Neural cell (in vitro differentiated cells): Measurements from ENCODE around the gene CREB3L2. TPM values are rescaled to one million over a fixed set of nuclear protein-coding genes. Genes with fewer than 3 reads are reported as not detected.

Source experiments
- H2AFZ ChIP-seq: fragments of 200-600, 300-800 bp; sonication (generic), shearing (Covaris generic); 2 replicates; pipeline ENCODE4 v1.6.0; 2014; ENCODE audit warnings: low read depth, mild to moderate bottlenecking, antibody characterized with exemption, low read length, moderate library complexity
- H3F3A ChIP-seq: fragments of 200-600 bp; shearing (Covaris generic); 2 replicates; pipeline ENCODE4 v1.6.1; 2016; ENCODE audit warnings: mild to moderate bottlenecking, moderate library complexity, mixed read lengths, antibody characterized with exemption, low read length; ENCODE audit not compliant: insufficient read depth, poor library complexity, severe bottlenecking
- H3K27ac ChIP-seq: fragments of 200-600, 300-800 bp; sonication (generic), shearing (Covaris generic); 2 replicates; pipeline ENCODE4 v1.5.1; 2014; ENCODE audit warnings: mild to moderate bottlenecking, low read length, moderate library complexity
- H3K27me3 ChIP-seq: fragments of 300-800, 200-600 bp; sonication (generic), shearing (Covaris generic); 2 replicates; pipeline ENCODE4 v1.6.0; 2014; ENCODE audit warnings: mild to moderate bottlenecking, low read depth, low read length, moderate library complexity; ENCODE audit not compliant: insufficient read depth
- H3K36me3 ChIP-seq: fragments of 300-800, 200-600 bp; sonication (generic), shearing (Covaris generic); 2 replicates; pipeline ENCODE4 v1.5.1; 2014; ENCODE audit warnings: mild to moderate bottlenecking, antibody characterized with exemption, low read length, moderate library complexity; ENCODE audit not compliant: insufficient read depth
- H3K4me2 ChIP-seq: fragments of 300-800, 200-600 bp; sonication (generic), shearing (Covaris generic); 2 replicates; pipeline ENCODE4 v1.6.0; 2014; ENCODE audit warnings: mild to moderate bottlenecking, low read length
- H3K4me3 ChIP-seq: fragments of 300-800, 200-600 bp; sonication (generic), shearing (Covaris generic); 2 replicates; pipeline ENCODE4 v1.5.1; 2014; ENCODE audit warnings: mild to moderate bottlenecking, low read length, moderate library complexity
- H3K79me2 ChIP-seq: fragments of 200-600 bp; shearing (Covaris generic); replicated peaks from 2 replicates; pipeline ENCODE4 v1.6.0; 2014; ENCODE audit warnings: mild to moderate bottlenecking, low read length, moderate library complexity; ENCODE audit not compliant: insufficient read depth
- H3K9ac ChIP-seq: fragments of 300-800, 200-600 bp; sonication (generic), shearing (Covaris generic); 2 replicates; pipeline ENCODE4 v1.6.1; 2016; ENCODE audit warnings: mild to moderate bottlenecking, low read length, mixed read lengths
- H3K9me2 ChIP-seq: fragments of 200-600 bp; shearing (Covaris generic); 2 replicates; pipeline ENCODE4 v1.6.1; 2016; ENCODE audit warnings: mild to moderate bottlenecking, low read length, mixed read lengths; ENCODE audit not compliant: insufficient read depth
- H3K9me3 ChIP-seq: fragments of 200-600, 300-800 bp; sonication (generic), shearing (Covaris generic); 2 replicates; pipeline ENCODE4 v1.6.1; 2016; ENCODE audit warnings: mild to moderate bottlenecking, mixed run types, low read length, moderate library complexity, mixed read lengths
- H4K20me1 ChIP-seq: fragments of 200-600 bp; shearing (Covaris generic); 2 replicates; pipeline ENCODE4 v1.6.1; 2016; ENCODE audit warnings: mild to moderate bottlenecking, mixed run types; ENCODE audit not compliant: insufficient read depth
- EP300 ChIP-seq: fragments of 450-650 bp; conservative IDR thresholded peaks from 2 replicates; pipeline ENCODE4 v1.6.1; 2014; ENCODE audit warnings: antibody characterized with exemption, mild to moderate bottlenecking, moderate library complexity; ENCODE audit not compliant: poor library complexity, severe bottlenecking
- EZH2 ChIP-seq: fragments of 200-600, 300-800 bp; shearing (Covaris generic), sonication (generic); IDR thresholded peaks from 2 replicates; pipeline ENCODE4 v1.6.1; 2014; ENCODE audit warnings: antibody characterized with exemption, low read length, borderline replicate concordance, mild to moderate bottlenecking; ENCODE audit not compliant: insufficient read depth, poor library complexity, severe bottlenecking
- MXI1 ChIP-seq: fragments of 450-650 bp; conservative IDR thresholded peaks from 2 replicates; pipeline ENCODE4 v1.6.1; 2014; ENCODE audit warnings: antibody characterized with exemption, mild to moderate bottlenecking; ENCODE audit not compliant: poor library complexity, severe bottlenecking
- POLR2AphosphoS5 ChIP-seq: IDR thresholded peaks from 2 replicates; pipeline ENCODE4 v1.6.1; 2012
- RAD21 ChIP-seq: fragments of 450-650 bp; conservative IDR thresholded peaks from 2 replicates; pipeline ENCODE4 v1.6.1; 2014; ENCODE audit warnings: antibody characterized with exemption, mild to moderate bottlenecking, moderate library complexity
- SMC3 ChIP-seq: fragments of 450-650 bp; conservative IDR thresholded peaks from 2 replicates; pipeline ENCODE4 v1.6.1; 2014; ENCODE audit warnings: antibody characterized with exemption, mild to moderate bottlenecking, moderate library complexity; ENCODE audit not compliant: poor library complexity
- TAF1 ChIP-seq: IDR thresholded peaks from 2 replicates; pipeline ENCODE4 v1.6.1; 2012; ENCODE audit warnings: low read depth
- polyA plus RNA-seq: library from polyadenylated mRNA; depleted of rRNA; stranded (reverse); fragments of >200 nt; gene quantifications from 2 replicates; pipeline ENCODE4 v1.2.3, GENCODE V29; 2014
- TF ChIP-seq, protein P1 (sequence below): fragments of 450-650 bp; IDR thresholded peaks from 2 replicates; pipeline ENCODE4 v1.5.1; 2014; ENCODE audit warnings: antibody characterized with exemption, mild to moderate bottlenecking, moderate library complexity; ENCODE audit not compliant: poor library complexity, severe bottlenecking
- TF ChIP-seq, protein P2 (sequence below): IDR thresholded peaks from 2 replicates; pipeline ENCODE4 v1.6.1; 2012; ENCODE audit warnings: borderline replicate concordance

CREB3L2 gene
- polyA plus RNA-seq, 1 donor from 2014 or later = 1.5 TPM

DNA sequence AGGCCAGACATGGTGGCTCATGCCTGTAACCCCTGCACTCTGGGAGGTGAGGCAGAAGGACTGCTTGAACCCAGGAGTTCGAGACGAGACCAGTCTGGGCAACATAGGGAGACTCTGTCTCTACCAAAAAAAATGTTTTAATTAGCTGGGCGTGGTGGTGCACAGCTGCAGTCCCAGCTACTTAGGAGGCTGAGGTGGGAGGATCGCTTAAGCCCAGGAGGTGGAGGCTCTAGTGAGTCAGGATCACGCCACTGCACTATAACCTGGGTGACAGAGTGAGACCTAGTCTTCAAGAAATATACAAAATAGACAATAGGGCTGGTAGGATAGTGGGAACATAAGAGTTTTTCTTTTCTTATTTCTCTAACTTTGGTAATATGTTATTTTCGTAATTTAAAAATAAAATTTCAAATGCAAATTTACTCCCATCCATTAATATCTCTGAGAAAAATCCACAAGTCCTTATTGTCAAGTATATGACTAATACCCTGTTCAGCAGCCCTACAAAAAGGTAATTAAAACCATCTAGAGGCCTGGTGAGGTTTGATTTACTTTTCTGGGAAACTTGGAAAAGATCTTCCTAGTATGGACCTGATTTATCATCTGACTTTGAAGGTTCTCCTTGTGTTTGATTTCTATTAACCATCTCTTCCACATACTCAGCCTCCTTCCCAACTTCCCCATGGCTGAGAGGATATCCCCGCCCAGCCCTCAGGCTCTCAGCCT is 50.0 kb downstream of the CREB3L2 start:
- Histone ChIP-seq H3K9me2 (no peaks in the 10 kb centered on the region), H2AFZ (no peak overlapping the region), H4K20me1 (no peaks in the 10 kb centered on the region), H3K9me3 (no peaks in the 10 kb centered on the region), H3K27ac (no peak overlapping the region), H3K4me2 (no peak overlapping the region), H3K4me3 (no peak overlapping the region), H3K36me3 (no peaks in the 10 kb centered on the region), H3K27me3 (no peaks in the 10 kb centered on the region), H3F3A (no peaks in the 10 kb centered on the region), H3K79me2 (no peaks in the 10 kb centered on the region), H3K9ac (no peak overlapping the region)
- TF ChIP-seq EP300 (no peak), SMC3 (no peak), EZH2 (no peak), MXI1 (no peak), TAF1 (no peak), POLR2AphosphoS5 (no peak), RAD21 (no peak)
- TF ChIP-seq, protein P1, sequence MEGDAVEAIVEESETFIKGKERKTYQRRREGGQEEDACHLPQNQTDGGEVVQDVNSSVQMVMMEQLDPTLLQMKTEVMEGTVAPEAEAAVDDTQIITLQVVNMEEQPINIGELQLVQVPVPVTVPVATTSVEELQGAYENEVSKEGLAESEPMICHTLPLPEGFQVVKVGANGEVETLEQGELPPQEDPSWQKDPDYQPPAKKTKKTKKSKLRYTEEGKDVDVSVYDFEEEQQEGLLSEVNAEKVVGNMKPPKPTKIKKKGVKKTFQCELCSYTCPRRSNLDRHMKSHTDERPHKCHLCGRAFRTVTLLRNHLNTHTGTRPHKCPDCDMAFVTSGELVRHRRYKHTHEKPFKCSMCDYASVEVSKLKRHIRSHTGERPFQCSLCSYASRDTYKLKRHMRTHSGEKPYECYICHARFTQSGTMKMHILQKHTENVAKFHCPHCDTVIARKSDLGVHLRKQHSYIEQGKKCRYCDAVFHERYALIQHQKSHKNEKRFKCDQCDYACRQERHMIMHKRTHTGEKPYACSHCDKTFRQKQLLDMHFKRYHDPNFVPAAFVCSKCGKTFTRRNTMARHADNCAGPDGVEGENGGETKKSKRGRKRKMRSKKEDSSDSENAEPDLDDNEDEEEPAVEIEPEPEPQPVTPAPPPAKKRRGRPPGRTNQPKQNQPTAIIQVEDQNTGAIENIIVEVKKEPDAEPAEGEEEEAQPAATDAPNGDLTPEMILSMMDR = no peak
- TF ChIP-seq, protein P2, sequence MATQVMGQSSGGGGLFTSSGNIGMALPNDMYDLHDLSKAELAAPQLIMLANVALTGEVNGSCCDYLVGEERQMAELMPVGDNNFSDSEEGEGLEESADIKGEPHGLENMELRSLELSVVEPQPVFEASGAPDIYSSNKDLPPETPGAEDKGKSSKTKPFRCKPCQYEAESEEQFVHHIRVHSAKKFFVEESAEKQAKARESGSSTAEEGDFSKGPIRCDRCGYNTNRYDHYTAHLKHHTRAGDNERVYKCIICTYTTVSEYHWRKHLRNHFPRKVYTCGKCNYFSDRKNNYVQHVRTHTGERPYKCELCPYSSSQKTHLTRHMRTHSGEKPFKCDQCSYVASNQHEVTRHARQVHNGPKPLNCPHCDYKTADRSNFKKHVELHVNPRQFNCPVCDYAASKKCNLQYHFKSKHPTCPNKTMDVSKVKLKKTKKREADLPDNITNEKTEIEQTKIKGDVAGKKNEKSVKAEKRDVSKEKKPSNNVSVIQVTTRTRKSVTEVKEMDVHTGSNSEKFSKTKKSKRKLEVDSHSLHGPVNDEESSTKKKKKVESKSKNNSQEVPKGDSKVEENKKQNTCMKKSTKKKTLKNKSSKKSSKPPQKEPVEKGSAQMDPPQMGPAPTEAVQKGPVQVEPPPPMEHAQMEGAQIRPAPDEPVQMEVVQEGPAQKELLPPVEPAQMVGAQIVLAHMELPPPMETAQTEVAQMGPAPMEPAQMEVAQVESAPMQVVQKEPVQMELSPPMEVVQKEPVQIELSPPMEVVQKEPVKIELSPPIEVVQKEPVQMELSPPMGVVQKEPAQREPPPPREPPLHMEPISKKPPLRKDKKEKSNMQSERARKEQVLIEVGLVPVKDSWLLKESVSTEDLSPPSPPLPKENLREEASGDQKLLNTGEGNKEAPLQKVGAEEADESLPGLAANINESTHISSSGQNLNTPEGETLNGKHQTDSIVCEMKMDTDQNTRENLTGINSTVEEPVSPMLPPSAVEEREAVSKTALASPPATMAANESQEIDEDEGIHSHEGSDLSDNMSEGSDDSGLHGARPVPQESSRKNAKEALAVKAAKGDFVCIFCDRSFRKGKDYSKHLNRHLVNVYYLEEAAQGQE = no peak

DNA sequence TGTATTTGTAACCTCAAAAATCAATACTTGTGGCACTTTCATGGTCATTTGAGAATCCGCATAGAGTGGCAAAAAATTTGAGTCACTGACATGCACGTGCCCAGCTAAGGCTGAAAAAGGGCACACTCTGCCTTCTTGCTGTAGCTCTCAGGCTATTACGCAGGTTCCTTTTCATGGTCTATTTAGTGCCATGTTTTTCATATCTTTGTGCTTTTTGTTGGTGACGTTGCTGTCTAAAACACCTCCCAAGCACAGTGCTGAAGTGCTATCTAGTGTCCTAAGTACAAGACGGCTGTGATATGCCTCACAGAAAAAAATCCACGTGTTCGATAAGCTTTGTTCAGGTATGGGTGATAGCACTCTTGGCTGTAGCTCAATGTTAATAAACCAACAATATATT is 50.9 kb downstream of the CREB3L2 start:
- TF ChIP-seq MXI1 = no peak
- no peak for TF ChIP-seq RAD21
- no peak for TF ChIP-seq POLR2AphosphoS5
- TF ChIP-seq, protein P1 = no peak
- no peak for TF ChIP-seq EP300
- TF ChIP-seq SMC3 = no peak
- TF ChIP-seq, protein P2 = no peak
- TF ChIP-seq EZH2 = no peak
- no peak for TF ChIP-seq TAF1
- Histone ChIP-seq H3K4me2 (no peak overlapping the region), H3K79me2 (no peaks in the 10 kb centered on the region), H3K36me3 (no peaks in the 10 kb centered on the region), H4K20me1 (no peaks in the 10 kb centered on the region), H3K27ac (no peak overlapping the region), H3K9me2 (no peaks in the 10 kb centered on the region), H3F3A (no peaks in the 10 kb centered on the region), H3K27me3 (no peaks in the 10 kb centered on the region), H3K9ac (no peak overlapping the region), H3K9me3 (no peaks in the 10 kb centered on the region), H3K4me3 (no peak overlapping the region), H2AFZ (no peak overlapping the region)
